Nephron (organoid): ENCODE data around the gene POU2AF1.

Experiments used
- H3K27ac Mint-ChIP-seq, 3 experiments: 2 replicates each; pipeline ENCODE4 v1.8.0; 2020; ENCODE audit warnings: mixed read lengths in 3 of 3, mild to moderate bottlenecking in 2 of 3, moderate library complexity in 1 of 3
- H3K27me3 Mint-ChIP-seq: 2 replicates; pipeline ENCODE4 v1.8.0; 2021; ENCODE audit warnings: low read depth, mild to moderate bottlenecking, moderate library complexity, mixed read lengths
- H3K36me3 Mint-ChIP-seq: 2 replicates; pipeline ENCODE4 v1.8.0; 2020; ENCODE audit warnings: low read depth, mixed read lengths
- H3K4me1 Mint-ChIP-seq: 2 replicates; pipeline ENCODE4 v1.8.0; 2020; ENCODE audit warnings: mixed read lengths
- H3K4me3 Mint-ChIP-seq, 3 experiments: 2 replicates each; pipeline ENCODE4 v1.8.0; 2020; ENCODE audit warnings: mild to moderate bottlenecking in 3 of 3, mixed read lengths in 3 of 3, moderate library complexity in 2 of 3
- H3K9me3 Mint-ChIP-seq: 2 replicates; pipeline ENCODE4 v1.8.0; 2020; ENCODE audit warnings: mixed read lengths
- CTCF ChIP-seq, 3 experiments: fragments of 200-600 bp; sonication (generic); IDR thresholded peaks; one replicate each; pipeline ENCODE4 v1.5.0; 2021; ENCODE audit warnings: antibody characterized with exemption in 3 of 3; ENCODE audit not compliant: unreplicated experiment in 3 of 3

The POU2AF1 gene

GRCh38 chr11:111413849-111414248 lies 34.8 kb upstream of the POU2AF1 start:
- Mint-ChIP-seq H3K9me3 (no peaks in the 10 kb centered on the region), H3K27me3 (peaks cover 22% of the 10 kb centered on the region), H3K36me3 (no peaks in the 10 kb centered on the region), H3K4me1 (peaks cover 33% of the 10 kb centered on the region), H3K27ac (no peak overlapping the region), H3K4me3 (no peak overlapping the region)
- TF ChIP-seq CTCF (IDR thresholded peaks at IDR 0.05; ENCODE audit: unreplicated experiment in 3 of 3), result no peak

GRCh38 chr11:111412293-111412692 lies 33.2 kb upstream of the POU2AF1 start:
- Mint-ChIP-seq H3K27me3 (peaks cover 30% of the 10 kb centered on the region), H3K27ac (no peak overlapping the region), H3K4me3 (no peak overlapping the region), H3K4me1 (peaks cover 18% of the 10 kb centered on the region), H3K36me3 (no peaks in the 10 kb centered on the region), H3K9me3 (no peaks in the 10 kb centered on the region)
- no peak for TF ChIP-seq CTCF (IDR thresholded peaks at IDR 0.05; ENCODE audit: unreplicated experiment in 3 of 3)

- H3K27ac Mint-ChIP-seq, result no peak overlapping the region
- TF ChIP-seq CTCF (IDR thresholded peaks at IDR 0.05; ENCODE audit: unreplicated experiment in 3 of 3), result no peak
- no peaks in the 10 kb centered on the region for H3K36me3 Mint-ChIP-seq
- peaks cover 9% of the 10 kb centered on the region for H3K4me1 Mint-ChIP-seq
- H3K9me3 Mint-ChIP-seq, result no peaks in the 10 kb centered on the region
- H3K27me3 Mint-ChIP-seq, result peaks cover 26% of the 10 kb centered on the region
- H3K4me3 Mint-ChIP-seq, result no peak overlapping the region
Measured at GRCh38 chr11:111411456-111411855, 32.4 kb upstream of the POU2AF1 start.

GRCh38 chr11:111410951-111411350 lies 31.9 kb upstream of the POU2AF1 start:
- Mint-ChIP-seq H3K27me3 (peaks cover 23% of the 10 kb centered on the region), H3K9me3 (no peaks in the 10 kb centered on the region), H3K27ac (no peak overlapping the region), H3K4me3 (no peak overlapping the region), H3K4me1 (peaks cover 6% of the 10 kb centered on the region), H3K36me3 (no peaks in the 10 kb centered on the region)
- TF ChIP-seq CTCF (IDR thresholded peaks at IDR 0.05; ENCODE audit: unreplicated experiment in 3 of 3), result no peak

GRCh38 chr11:111409915-111410314 lies 30.8 kb upstream of the POU2AF1 start:
- TF ChIP-seq CTCF (IDR thresholded peaks at IDR 0.05; ENCODE audit: unreplicated experiment in 3 of 3), result no peak
- Mint-ChIP-seq H3K27me3 (peaks cover 23% of the 10 kb centered on the region), H3K27ac (no peak overlapping the region), H3K9me3 (no peaks in the 10 kb centered on the region), H3K4me3 (no peak overlapping the region), H3K36me3 (no peaks in the 10 kb centered on the region), H3K4me1 (peaks cover 6% of the 10 kb centered on the region)

- Mint-ChIP-seq H3K27ac (no peak overlapping the region), H3K36me3 (no peaks in the 10 kb centered on the region), H3K27me3 (peaks cover 16% of the 10 kb centered on the region), H3K4me3 (no peak overlapping the region), H3K4me1 (no peaks in the 10 kb centered on the region), H3K9me3 (no peaks in the 10 kb centered on the region)
- TF ChIP-seq CTCF (IDR thresholded peaks at IDR 0.05; ENCODE audit: unreplicated experiment in 3 of 3), result no peak
Measured at GRCh38 chr11:111408789-111409727, 30.0 kb upstream of the POU2AF1 start.
